Muscle layer of colon (tissue), 2 donors: ENCODE measurements around the gene KIZ.

Experiments
- H3K27ac ChIP-seq: one replicate; pipeline ENCODE4 v1.7.0; 2013; ENCODE audit warnings: low read depth, mild to moderate bottlenecking, low read length, moderate library complexity
- H3K27me3 ChIP-seq, 2 donors: one replicate each; pipeline ENCODE4 v1.7.0; 2013; ENCODE audit warnings: low read length in 2 of 2, mild to moderate bottlenecking in 2 of 2; ENCODE audit not compliant: insufficient read depth in 2 of 2, control insufficient read depth in 1 of 2
- H3K36me3 ChIP-seq: one replicate; pipeline ENCODE4 v1.7.0; 2013; ENCODE audit warnings: mild to moderate bottlenecking, low read length; ENCODE audit not compliant: insufficient read depth
- H3K4me1 ChIP-seq: one replicate; pipeline ENCODE4 v1.7.0; 2013; ENCODE audit warnings: mild to moderate bottlenecking, low read length; ENCODE audit not compliant: insufficient read depth
- H3K4me3 ChIP-seq, 2 donors: one replicate each; pipeline ENCODE4 v1.7.0; 2013; ENCODE audit warnings: low read length in 2 of 2, low read depth in 1 of 2, mild to moderate bottlenecking in 1 of 2, moderate library complexity in 1 of 2
- H3K9ac ChIP-seq: one replicate; pipeline ENCODE4 v1.7.0; 2013; ENCODE audit warnings: low read length
- H3K9me3 ChIP-seq: one replicate; pipeline ENCODE4 v1.7.0; 2013; ENCODE audit warnings: mild to moderate bottlenecking, low read length
- donor health status: abdominal sarcoma.
- donor health status: Adenocarcinoma of cecum.

The KIZ gene

GRCh38 chr20:21278829-21279228, 152.9 kb downstream of the KIZ start:
- Histone ChIP-seq H3K9me3 (no peaks in the 10 kb centered on the region), H3K9ac (no peak overlapping the region), H3K27me3 (no peaks in the 10 kb centered on the region), H3K36me3 (no peaks in the 10 kb centered on the region), H3K4me1 (no peaks in the 10 kb centered on the region), H3K27ac (no peak overlapping the region), H3K4me3 (no peak overlapping the region)

- H3K4me3 ChIP-seq = no peak overlapping the region
- H3K27ac ChIP-seq = no peak overlapping the region
- H3K36me3 ChIP-seq = no peaks in the 10 kb centered on the region
- no peaks in the 10 kb centered on the region for H3K9me3 ChIP-seq
- no peak overlapping the region for H3K9ac ChIP-seq
- no peaks in the 10 kb centered on the region for H3K4me1 ChIP-seq
- no peaks in the 10 kb centered on the region for H3K27me3 ChIP-seq
Observed at GRCh38 chr20:21279706-21280521, 154.0 kb downstream of the KIZ start.

- Histone ChIP-seq H3K4me1 (no peaks in the 10 kb centered on the region), H3K27me3 (no peaks in the 10 kb centered on the region), H3K9ac (no peak overlapping the region), H3K9me3 (no peaks in the 10 kb centered on the region), H3K4me3 (no peak overlapping the region), H3K27ac (no peak overlapping the region), H3K36me3 (no peaks in the 10 kb centered on the region)
Observed at GRCh38 chr20:21280522-21281016, 154.7 kb downstream of the KIZ start.

GRCh38 chr20:21286775-21287174, 160.9 kb downstream of the KIZ start:
- Histone ChIP-seq H3K4me3 (no peak overlapping the region), H3K9me3 (no peaks in the 10 kb centered on the region), H3K27ac (no peak overlapping the region), H3K9ac (no peak overlapping the region), H3K36me3 (no peaks in the 10 kb centered on the region), H3K4me1 (no peaks in the 10 kb centered on the region), H3K27me3 (no peaks in the 10 kb centered on the region)

- Histone ChIP-seq H3K4me3 (no peak overlapping the region), H3K9me3 (no peaks in the 10 kb centered on the region), H3K36me3 (no peaks in the 10 kb centered on the region), H3K27ac (no peak overlapping the region), H3K9ac (no peak overlapping the region), H3K27me3 (no peaks in the 10 kb centered on the region), H3K4me1 (no peaks in the 10 kb centered on the region)
Observed at GRCh38 chr20:21288587-21289370, 162.9 kb downstream of the KIZ start.

GRCh38 chr20:21289651-21290050, 163.8 kb downstream of the KIZ start:
- Histone ChIP-seq H3K36me3 (no peaks in the 10 kb centered on the region), H3K4me1 (no peaks in the 10 kb centered on the region), H3K9me3 (no peaks in the 10 kb centered on the region), H3K27ac (no peak overlapping the region), H3K9ac (no peak overlapping the region), H3K27me3 (no peaks in the 10 kb centered on the region), H3K4me3 (no peak overlapping the region)

GRCh38 chr20:21291026-21291425, 165.1 kb downstream of the KIZ start:
- no peaks in the 10 kb centered on the region for H3K36me3 ChIP-seq
- H3K4me1 ChIP-seq = no peaks in the 10 kb centered on the region
- no peak overlapping the region for H3K9ac ChIP-seq
- no peaks in the 10 kb centered on the region for H3K9me3 ChIP-seq
- no peaks in the 10 kb centered on the region for H3K27me3 ChIP-seq
- H3K4me3 ChIP-seq = no peak overlapping the region
- H3K27ac ChIP-seq = no peak overlapping the region

GRCh38 chr20:21294755-21295154, 168.9 kb downstream of the KIZ start:
- H3K9ac ChIP-seq = no peak overlapping the region
- H3K27me3 ChIP-seq = no peaks in the 10 kb centered on the region
- H3K36me3 ChIP-seq = no peaks in the 10 kb centered on the region
- no peaks in the 10 kb centered on the region for H3K9me3 ChIP-seq
- no peak overlapping the region for H3K4me3 ChIP-seq
- H3K27ac ChIP-seq = no peak overlapping the region
- no peaks in the 10 kb centered on the region for H3K4me1 ChIP-seq
